Fibroblast of lung (primary cell): ENCODE measurements around the gene DOCK7. TPM values are rescaled to one million over a fixed set of nuclear protein-coding genes. Genes with fewer than 3 reads are reported as not detected.
"Not testable (repeated sequence)": the region's sequence is repeated elsewhere in the genome, so short reads cannot be mapped to it uniquely, and the experiment has no call there.

Experiments
- DNase-seq, 2 donors: peaks; one replicate each; pipeline versions ENCODE4 v3.0.0 to v3.0.0-alpha.2; 2010; ENCODE audit warnings: low read depth in 2 of 2
- H2AFZ ChIP-seq: 2 replicates; pipeline ENCODE4 v1.5.1; 2012; ENCODE audit warnings: low read length, control low read depth, inconsistent platforms
- H3K27ac ChIP-seq: 2 replicates; pipeline ENCODE4 v1.5.1; 2011; ENCODE audit warnings: low read length, control low read depth; ENCODE audit not compliant: insufficient read depth
- H3K27me3 ChIP-seq: 2 replicates; pipeline ENCODE4 v1.5.1; 2011; ENCODE audit warnings: mild to moderate bottlenecking, low read length; ENCODE audit not compliant: control insufficient read depth, insufficient read depth
- H3K36me3 ChIP-seq: 2 replicates; pipeline ENCODE4 v1.5.1; 2011; ENCODE audit warnings: low read length; ENCODE audit not compliant: control insufficient read depth, insufficient read depth
- H3K4me1 ChIP-seq: 2 replicates; pipeline ENCODE4 v1.5.1; 2011; ENCODE audit warnings: low read length; ENCODE audit not compliant: control insufficient read depth, insufficient read depth; ENCODE audit errors: extremely low read depth
- H3K4me2 ChIP-seq: 2 replicates; pipeline ENCODE4 v1.5.1; 2011; ENCODE audit warnings: low read length, control low read depth; ENCODE audit not compliant: insufficient read depth; ENCODE audit errors: extremely low read depth
- H3K4me3 ChIP-seq, 4 experiments: fragments of 200-600 bp in 1 of 4; sonication (generic) in 1 of 4; replicated peaks in 1 of 4; 2 replicates each; pipeline ENCODE4 v1.5.1; 2011 to 2016; ENCODE audit warnings: low read length in 4 of 4, low read depth in 3 of 4, mild to moderate bottlenecking in 3 of 4, control low read depth in 2 of 4, inconsistent platforms in 1 of 4, mixed read lengths in 1 of 4; ENCODE audit not compliant: insufficient read depth in 1 of 4; ENCODE audit errors: control extremely low read depth in 1 of 4
- H3K79me2 ChIP-seq: 2 replicates; pipeline ENCODE4 v1.5.1; 2012; ENCODE audit warnings: mild to moderate bottlenecking, low read length, inconsistent platforms; ENCODE audit not compliant: control insufficient read depth, insufficient read depth
- H3K9ac ChIP-seq: 2 replicates; pipeline ENCODE4 v1.5.1; 2011; ENCODE audit warnings: mild to moderate bottlenecking, low read length, control low read depth; ENCODE audit not compliant: insufficient read depth
- H3K9me3 ChIP-seq: 2 replicates; pipeline ENCODE4 v1.5.1; 2012; ENCODE audit warnings: low read depth, low read length; ENCODE audit not compliant: control insufficient read depth, insufficient read depth
- H4K20me1 ChIP-seq: 2 replicates; pipeline ENCODE4 v1.5.1; 2011; ENCODE audit warnings: low read length; ENCODE audit not compliant: control insufficient read depth, insufficient read depth; ENCODE audit errors: extremely low read depth
- EZH2 ChIP-seq: IDR thresholded peaks from 2 replicates; pipeline ENCODE4 v1.5.1; 2012; ENCODE audit warnings: low read length, control low read depth, mild to moderate bottlenecking; ENCODE audit errors: missing control alignments
- polyA plus RNA-seq, 2 donors: library from polyadenylated mRNA; depleted of rRNA in 1 of 2; stranded (reverse) in 1 of 2; unstranded in 1 of 2; fragments of >200 nt; gene quantifications; 2 replicates each; pipeline ENCODE4 v1.2.1, GENCODE V29; 2011 to 2012; ENCODE audit warnings: missing spikeins in 1 of 2
- total RNA-seq: library from RNA; depleted of rRNA; stranded (reverse); fragments of >200 nt; gene quantifications from 2 replicates; pipeline ENCODE4 v1.2.1, GENCODE V29; 2014
- TF ChIP-seq, protein P1 (sequence below), 2 donors: IDR thresholded peaks in 1 of 2; conservative IDR thresholded peaks in 1 of 2; 1 replicate in 1 of 2; 2 replicates in 1 of 2; pipeline ENCODE4 v1.5.1; 2011 to 2012; ENCODE audit warnings: low read length in 2 of 2, control low read depth in 1 of 2, inconsistent platforms in 1 of 2, low read depth in 1 of 2, mild to moderate bottlenecking in 1 of 2

DOCK7 gene
- total and polyA plus RNA-seq, 2 donors (not counting 1 experiment from before 2014, with no cell fraction given), result 66.5 to 153 TPM

DNA sequence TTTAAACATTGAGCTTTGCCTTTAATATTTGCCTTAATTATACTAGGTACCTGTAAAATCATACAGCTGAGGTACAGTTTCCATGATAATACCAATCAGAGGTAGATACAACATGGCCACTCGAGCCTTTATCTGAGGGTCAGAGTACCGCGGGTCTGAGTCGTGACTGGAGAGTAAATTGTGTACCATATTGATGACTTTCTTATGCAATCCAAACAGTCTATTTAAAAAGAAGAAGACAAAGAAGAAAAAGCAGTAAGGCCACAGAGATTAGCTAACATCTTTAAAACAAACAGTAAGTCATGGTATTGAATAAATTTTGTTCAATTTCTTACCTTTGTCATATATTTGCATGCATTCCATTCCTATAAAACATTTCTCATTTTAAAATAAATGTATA is 159.0 kb downstream of the DOCK7 start:
- Histone ChIP-seq H3K9me3 (no peaks in the 10 kb centered on the region), H4K20me1 (no peaks in the 10 kb centered on the region), H3K27me3 (no peaks in the 10 kb centered on the region), H2AFZ (no peak overlapping the region), H3K36me3 (no peaks in the 10 kb centered on the region), H3K27ac (no peak overlapping the region), H3K4me3 (no peak overlapping the region), H3K79me2 (no peaks in the 10 kb centered on the region), H3K4me1 (no peaks in the 10 kb centered on the region), H3K9ac (no peak overlapping the region), H3K4me2 (no peak overlapping the region)
- TF ChIP-seq, protein P1, sequence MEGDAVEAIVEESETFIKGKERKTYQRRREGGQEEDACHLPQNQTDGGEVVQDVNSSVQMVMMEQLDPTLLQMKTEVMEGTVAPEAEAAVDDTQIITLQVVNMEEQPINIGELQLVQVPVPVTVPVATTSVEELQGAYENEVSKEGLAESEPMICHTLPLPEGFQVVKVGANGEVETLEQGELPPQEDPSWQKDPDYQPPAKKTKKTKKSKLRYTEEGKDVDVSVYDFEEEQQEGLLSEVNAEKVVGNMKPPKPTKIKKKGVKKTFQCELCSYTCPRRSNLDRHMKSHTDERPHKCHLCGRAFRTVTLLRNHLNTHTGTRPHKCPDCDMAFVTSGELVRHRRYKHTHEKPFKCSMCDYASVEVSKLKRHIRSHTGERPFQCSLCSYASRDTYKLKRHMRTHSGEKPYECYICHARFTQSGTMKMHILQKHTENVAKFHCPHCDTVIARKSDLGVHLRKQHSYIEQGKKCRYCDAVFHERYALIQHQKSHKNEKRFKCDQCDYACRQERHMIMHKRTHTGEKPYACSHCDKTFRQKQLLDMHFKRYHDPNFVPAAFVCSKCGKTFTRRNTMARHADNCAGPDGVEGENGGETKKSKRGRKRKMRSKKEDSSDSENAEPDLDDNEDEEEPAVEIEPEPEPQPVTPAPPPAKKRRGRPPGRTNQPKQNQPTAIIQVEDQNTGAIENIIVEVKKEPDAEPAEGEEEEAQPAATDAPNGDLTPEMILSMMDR (conservative IDR thresholded peaks at IDR 0.05 in 1 of 2, IDR thresholded peaks at IDR 0.05 in 1 of 2; ENCODE audit: low read depth in 1 of 2, low read length in 2 of 2), result no peak
- no peak for TF ChIP-seq EZH2
- no peak for DNase-seq

DNA sequence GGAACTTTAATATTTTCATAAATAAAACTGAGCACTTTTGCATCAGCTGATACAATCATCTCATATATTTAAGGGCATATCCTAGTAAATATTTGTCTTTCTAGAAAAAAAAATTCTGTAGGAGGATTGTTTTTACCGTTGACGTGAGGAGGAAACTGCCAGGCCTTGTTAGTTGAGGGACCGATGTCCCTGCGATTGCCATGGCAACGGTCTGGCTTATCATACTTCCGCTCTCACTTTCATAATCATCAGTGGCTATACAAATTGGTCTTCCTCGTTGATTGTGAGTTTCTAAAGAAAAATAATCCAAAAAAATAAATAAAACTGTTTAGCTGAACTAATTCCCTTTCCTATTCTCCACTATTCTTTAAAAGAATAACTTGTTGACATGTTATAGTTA is 160.2 kb downstream of the DOCK7 start:
- no peak overlapping the region for H3K9ac ChIP-seq
- no peaks in the 10 kb centered on the region for H3K4me1 ChIP-seq
- no peak overlapping the region for H3K4me3 ChIP-seq
- H2AFZ ChIP-seq, result no peak overlapping the region
- H3K27ac ChIP-seq, result no peak overlapping the region
- H3K9me3 ChIP-seq, result no peaks in the 10 kb centered on the region
- H3K27me3 ChIP-seq, result no peaks in the 10 kb centered on the region
- H3K79me2 ChIP-seq, result no peaks in the 10 kb centered on the region
- no peak for DNase-seq
- no peaks in the 10 kb centered on the region for H4K20me1 ChIP-seq
- no peak for TF ChIP-seq EZH2
- TF ChIP-seq, protein P1 (conservative IDR thresholded peaks at IDR 0.05 in 1 of 2, IDR thresholded peaks at IDR 0.05 in 1 of 2; ENCODE audit: low read depth in 1 of 2, low read length in 2 of 2), result no peak
- H3K36me3 ChIP-seq, result no peaks in the 10 kb centered on the region
- no peak overlapping the region for H3K4me2 ChIP-seq

DNA sequence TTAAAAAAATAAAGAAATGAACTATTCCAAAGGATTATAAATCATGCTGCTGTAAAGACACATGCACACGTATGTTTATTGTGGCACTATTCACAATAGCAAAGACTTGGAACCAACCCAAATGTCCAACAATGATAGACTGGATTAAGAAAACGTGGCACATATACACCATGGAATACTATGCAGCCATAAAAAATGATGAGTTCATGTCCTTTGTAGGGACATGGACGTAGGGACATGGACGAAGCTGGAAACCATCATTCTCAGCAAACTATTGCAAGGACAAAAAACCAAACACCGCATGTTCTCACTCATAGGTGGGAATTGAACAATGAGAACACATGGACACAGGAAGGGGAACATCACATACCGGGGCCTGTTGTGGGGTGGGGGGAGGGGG is 160.8 kb downstream of the DOCK7 start:
- H3K79me2 ChIP-seq, H3K9me3 ChIP-seq, H3K4me1 ChIP-seq, DNase-seq, H3K27me3 ChIP-seq, H3K4me2 ChIP-seq, H4K20me1 ChIP-seq, H3K9ac ChIP-seq, H2AFZ ChIP-seq, H3K27ac ChIP-seq, H3K4me3 ChIP-seq, H3K36me3 ChIP-seq: not testable (repeated sequence)
